KG1 (cell line): ENCODE measurements around the gene CSNK1A1.
"Not testable (repeated sequence)": the region's sequence is repeated elsewhere in the genome, so short reads cannot be mapped to it uniquely, and the experiment has no call there.

Experiments
- DNase-seq: peaks from one replicate; lab custom pipeline; 2025; lab: John Stamatoyannopoulos, UW

CSNK1A1 gene

DNA sequence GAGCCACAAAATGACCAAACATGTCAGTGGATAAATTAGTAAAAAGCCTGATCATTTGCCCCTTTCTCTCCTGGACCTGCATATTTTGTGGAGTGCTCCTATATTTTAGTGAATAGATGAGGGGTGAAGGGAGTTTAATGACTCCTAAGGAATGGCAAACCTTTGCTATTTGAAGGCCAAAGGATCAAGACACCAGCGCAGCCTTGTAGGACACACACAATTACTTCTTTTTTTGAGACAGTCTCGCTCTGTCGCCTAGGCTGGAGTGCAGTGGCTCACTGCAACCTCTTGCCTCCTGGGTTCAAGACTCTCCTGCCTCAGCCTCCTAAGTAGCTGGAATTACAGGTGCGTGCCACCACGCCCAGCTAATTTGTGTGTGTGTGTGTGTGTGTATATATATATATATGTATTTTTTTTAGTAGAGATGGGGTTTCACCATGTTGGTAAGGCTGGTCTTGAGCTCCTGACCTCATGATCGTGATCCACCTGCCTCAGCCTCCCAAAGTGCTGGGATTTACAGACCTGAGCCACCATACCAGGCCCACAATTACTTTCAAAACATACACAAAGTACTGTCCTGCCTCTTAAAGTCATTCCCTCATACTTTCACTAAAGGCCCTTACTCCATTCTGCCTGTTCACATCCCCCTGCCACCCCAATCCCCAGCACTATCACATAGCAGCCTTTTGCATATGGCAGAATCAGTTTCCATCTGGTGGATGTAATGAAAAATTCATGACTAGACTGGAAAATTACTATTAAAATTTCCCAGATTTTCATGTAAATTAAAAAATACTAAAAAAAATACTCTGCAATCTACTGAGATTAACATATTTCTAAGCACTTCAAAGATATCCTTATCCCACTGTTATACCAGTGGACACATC, 60.4 kb downstream of the CSNK1A1 start:
- DNase-seq = no peak

DNA sequence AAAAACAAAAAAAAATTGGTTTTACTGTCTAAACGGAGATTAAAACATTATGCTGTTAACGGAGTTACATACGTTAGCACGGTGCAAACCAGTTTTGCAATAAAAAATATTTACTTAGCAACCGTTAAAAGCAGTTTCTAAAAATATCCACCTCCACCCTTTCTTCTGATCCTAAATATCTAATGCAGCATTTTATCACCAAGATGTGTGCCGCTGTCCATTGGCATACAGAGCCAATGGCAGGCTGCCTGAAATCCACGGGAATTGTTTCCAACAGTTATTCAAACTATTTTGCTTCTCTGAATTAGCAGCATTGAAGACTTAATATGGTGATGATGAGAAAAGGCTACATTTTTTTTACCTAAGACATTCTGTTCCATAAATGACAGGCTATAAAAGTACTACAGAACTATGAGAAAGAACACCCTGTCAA, 61.6 kb downstream of the CSNK1A1 start:
- DNase-seq = no peak

DNA sequence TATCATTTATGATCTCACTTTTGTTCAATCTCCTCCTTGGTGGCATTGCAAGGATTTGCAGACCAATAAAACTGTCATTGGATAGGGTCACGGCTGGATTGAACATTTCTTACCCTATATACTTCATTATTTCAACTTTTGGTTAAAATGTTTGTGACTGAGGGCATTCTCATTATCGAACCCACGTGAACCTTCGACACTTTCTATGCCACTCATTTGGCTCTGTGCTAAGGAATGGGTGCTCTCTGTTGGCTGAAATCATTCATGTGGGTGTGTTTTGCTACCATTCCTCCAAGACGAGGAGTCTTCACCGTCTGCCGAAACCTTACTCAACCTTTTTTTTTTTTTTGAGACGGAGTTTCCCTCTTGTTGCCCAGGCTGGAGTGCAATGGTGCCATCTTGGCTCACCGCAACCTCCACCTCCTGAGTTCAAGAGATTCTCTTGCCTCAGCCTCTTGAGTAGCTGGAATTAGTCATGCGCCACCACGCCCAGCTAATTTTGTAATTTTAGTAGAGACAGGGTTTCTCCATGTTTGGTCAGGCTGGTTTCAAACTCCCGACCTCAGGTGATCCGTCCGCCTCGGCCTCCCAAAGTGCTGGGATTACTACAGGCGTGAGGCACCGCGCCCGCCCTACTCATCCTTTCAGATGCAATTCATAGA, 62.5 kb downstream of the CSNK1A1 start:
- no peak for DNase-seq

GRCh38 chr5:149487672-149488071, 63.6 kb downstream of the CSNK1A1 start:
- DNase-seq = no peak

DNA sequence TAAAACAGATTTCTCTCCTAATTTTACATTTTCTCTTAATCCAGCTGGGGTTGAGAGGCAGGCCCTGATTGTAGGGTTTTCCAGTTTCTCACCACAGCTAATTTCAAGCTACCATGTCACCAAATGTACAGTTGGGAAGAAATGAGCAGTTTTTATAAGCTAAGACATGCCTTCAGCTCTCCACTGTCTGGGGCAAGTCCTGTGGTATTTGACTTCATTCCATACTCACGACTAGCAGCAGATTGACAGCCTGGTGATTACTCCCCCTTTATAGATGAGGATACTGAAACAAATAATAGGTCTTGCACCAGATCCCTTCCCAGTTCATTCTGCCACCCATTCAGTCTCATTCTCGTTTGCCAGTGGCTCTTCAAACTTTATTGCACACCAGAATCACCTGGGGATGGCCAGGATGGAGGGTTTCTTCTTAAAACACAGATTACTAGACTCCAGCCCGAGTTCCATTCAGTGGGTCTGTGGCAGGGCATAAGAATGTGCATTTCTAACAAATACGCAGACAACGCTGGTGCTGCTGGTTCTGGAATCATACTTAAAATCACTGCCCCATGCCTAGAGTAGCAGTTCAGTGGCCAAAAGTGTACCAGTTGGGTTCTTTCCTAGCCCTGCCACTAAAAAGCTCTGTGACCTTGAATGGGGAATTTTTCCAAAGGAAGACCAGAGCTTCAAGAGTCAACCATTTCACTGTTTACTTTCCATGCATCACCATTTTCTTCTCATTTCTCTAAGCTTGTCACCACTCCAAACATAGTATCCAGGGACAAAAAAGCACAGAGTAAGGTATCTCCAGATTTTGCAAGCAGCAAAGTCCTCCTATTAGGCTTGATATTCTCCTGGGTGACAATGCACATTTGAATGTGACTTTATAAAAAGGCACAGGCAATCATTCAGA, 64.3 kb downstream of the CSNK1A1 start:
- DNase-seq = no peak

- DNase-seq = no peak
Measured at GRCh38 chr5:149485655-149486615, 65.3 kb downstream of the CSNK1A1 start.

DNA sequence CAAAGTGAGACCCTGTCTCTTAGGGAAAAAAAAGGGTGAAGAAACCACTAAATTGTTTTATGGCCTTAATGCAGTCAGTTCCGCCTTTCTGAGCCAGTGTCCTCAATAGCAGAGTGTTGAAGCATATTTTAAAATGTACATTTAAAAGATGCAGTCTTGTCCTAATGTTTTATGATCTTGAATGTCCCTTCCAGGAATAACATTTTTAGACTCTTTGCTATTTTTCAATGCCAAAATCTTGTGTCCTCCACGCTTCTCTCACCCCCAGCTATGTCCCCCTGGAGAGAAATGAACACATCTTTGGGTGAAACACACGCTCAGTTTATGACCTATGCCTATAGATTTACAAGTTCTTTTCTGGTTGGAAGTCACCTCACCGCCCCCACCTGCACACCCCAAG, 69.8 kb downstream of the CSNK1A1 start:
- DNase-seq = no peak

- DNase-seq = no peak
Measured at GRCh38 chr5:149478761-149479160, 72.5 kb downstream of the CSNK1A1 start.

DNA sequence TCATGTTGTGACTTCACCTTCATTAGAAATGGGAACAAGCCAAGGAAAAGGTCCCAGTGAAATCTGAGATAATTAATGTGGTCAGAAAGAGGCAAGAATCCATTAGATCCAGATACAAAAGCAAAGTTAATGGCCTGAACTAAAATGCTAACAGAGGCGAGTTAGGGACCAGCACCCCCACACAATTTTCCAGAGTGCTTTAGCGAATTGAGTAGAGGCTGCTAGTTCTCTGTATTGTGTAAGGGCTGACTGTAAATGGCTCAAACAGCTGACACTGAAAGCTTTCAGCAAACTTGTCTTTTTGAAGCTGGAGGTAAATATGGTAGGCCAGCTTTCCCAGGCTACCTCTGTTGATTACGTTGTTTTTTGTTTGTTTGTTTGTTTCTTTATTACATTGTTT, 75.5 kb downstream of the CSNK1A1 start:
- no peak for DNase-seq

DNA sequence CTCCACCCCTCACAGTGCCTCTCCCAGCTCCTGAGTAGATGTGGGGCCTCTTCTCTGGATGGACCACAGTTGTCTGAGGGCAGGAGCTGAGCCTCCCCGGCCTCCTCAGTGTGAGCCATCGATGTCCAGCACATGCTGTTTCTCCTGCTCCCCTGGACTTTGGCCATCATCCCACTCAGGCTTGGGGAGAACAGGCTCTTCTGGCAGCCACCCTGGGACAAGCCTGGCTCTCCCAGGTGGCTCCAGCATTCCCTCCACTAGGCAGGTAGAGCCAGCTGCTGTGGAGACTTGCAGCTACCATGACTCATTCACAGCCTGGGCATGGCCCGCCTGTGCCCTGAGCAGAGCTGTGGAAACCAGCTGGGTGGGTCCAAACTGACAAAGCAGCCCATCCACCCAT, 77.0 kb downstream of the CSNK1A1 start:
- no peak for DNase-seq

DNA sequence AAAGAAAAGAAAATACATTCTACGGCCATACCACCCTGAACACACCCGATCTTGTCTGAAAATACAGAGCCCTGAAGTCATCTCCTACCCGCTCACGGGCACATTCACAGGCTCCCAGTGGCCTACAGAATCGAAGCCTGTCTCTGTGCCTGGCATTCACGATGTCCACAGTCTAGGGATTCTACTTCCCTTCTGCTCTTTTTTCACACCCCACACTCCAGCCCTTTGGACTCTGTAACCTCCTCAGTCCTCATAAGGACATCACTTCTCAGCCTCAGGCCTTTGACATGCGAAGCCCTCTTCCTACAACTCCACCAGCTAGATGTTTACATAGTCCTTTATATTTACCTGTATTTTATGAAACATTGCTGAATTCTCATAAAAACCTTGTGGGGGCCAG, 77.8 kb downstream of the CSNK1A1 start:
- no peak for DNase-seq

DNA sequence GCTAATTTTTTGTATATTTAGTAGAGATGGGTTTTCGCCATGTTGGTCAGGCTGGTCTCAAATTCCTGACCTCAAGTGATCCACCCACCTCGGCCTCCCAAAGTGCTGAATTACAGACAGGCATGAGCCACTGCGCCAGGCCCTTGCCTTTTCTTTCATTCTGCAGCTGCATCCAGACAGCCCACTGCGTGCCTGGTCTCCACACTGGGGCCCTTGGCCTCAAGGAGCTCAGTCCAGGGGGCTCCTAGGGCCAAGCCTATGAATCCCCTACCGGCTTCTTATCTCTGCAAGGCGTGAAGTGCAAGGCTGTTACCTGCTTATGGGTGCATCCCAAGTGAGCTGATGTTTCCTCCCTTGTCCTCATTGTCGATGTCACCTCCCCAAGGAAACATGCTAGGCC, 78.8 kb downstream of the CSNK1A1 start:
- no peak for DNase-seq

DNA sequence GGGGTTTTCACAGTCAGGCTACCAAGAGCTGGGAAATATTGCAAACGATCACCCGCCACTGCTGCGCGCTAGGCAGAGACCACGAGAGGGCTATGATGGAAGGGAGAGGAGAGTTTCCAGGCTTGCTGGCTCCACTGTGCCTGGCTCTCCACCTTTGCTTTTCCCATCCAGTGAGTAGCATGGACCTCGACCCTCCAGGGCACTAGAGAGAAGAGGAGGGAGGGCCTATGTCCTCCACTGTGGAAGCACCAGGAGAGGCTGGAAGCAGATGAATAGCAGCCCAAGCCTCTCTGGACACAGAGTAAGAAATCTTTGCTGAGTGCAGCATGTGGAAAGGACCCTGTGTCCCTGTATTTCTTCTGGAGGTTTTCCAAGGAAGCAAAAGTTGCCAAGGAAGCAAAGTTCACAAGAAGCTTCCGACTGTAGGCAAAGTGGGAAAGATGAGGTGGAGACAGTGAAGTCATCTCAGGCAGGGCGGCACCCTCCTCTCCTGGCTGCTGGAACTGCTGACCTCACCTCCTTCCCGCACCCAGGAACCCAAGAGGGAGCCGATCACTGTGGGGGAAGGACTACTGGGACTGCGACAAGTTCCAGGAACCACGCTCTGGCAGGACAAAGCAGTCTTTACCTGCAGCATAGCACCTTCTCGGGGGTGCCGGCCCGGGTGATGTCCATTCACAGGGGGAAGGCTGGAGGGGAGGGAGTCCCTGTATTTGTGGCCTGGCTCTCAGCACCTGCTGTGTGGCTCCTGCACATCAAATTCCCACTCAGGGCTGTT, 79.6 kb downstream of the CSNK1A1 start:
- DNase-seq = no peak

- DNase-seq = no peak
Measured at GRCh38 chr5:149470942-149471341, 80.3 kb downstream of the CSNK1A1 start.

DNA sequence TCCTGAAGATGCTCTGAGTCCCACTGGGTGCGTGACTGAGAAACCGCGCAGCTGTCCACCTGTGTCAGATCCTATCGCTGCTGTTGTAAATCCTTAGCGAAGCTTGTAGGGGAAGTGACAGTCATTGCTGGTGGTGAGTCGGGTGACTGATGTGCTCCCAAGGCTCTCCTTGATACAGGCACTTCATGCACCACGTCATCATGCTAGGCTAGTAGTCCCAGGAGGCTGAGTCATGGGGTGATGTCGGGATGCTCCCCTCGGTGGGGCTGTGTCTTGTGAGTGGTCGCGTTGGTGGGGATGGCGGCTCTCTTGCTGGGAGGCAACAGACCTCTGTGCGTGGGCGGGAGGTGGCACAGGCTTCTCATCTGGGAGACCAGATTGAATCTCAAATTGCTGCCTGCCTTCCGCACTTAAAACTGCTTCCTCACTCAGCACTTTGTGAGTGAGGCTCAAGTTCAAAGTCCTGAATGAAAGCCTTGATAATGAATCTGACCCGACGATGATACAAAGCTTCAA, 84.7 kb downstream of the CSNK1A1 start:
- DNase-seq = peak; percentile 10

GRCh38 chr5:149464796-149465489, 86.3 kb downstream of the CSNK1A1 start:
- no peak for DNase-seq

- DNase-seq = not testable (repeated sequence)
Measured at GRCh38 chr5:149461907-149462306, 89.3 kb downstream of the CSNK1A1 start.

- DNase-seq = no peak
Measured at GRCh38 chr5:149459891-149460290, 91.3 kb downstream of the CSNK1A1 start.

GRCh38 chr5:149457393-149457763, 93.9 kb downstream of the CSNK1A1 start:
- no peak for DNase-seq
